SK-N-SH (cell line): ENCODE results near the gene PLCB1. TPM values are rescaled to one million over a fixed set of nuclear protein-coding genes. Genes with fewer than 3 reads are reported as not detected.

Experiments
- CTCF ChIA-PET: fragments of 300-600, 350-600 bp; formaldehyde crosslinking; extraction: SDS; loops from one replicate; lab custom pipeline; 2021; lab: Yijun Ruan, JAX
- POLR2A ChIA-PET: fragments of 350-600 bp; sonication (Branson Sonifier 250); formaldehyde crosslinking; extraction: SDS; loops from one replicate; lab custom pipeline; 2020; ENCODE audit warnings: antibody characterized with exemption, inconsistent platforms; lab: Yijun Ruan, JAX
- DNase-seq: peaks from one replicate; pipeline ENCODE4 v3.0.0; 2012
- H2AFZ ChIP-seq: fragments of 200-600 bp; sonication (generic); 2 replicates; pipeline ENCODE4 v1.8.1; 2016; ENCODE audit warnings: antibody characterized with exemption, mild to moderate bottlenecking, low read depth
- H3F3A ChIP-seq: fragments of 200-600 bp; sonication (generic); replicated peaks from 2 replicates; pipeline ENCODE3; 2016; ENCODE audit warnings: antibody characterized with exemption, mild to moderate bottlenecking; ENCODE audit not compliant: insufficient read depth
- H3K27ac ChIP-seq, 2 experiments: fragments of 200-500 bp in 1 of 2; fragments of 200-600 bp in 1 of 2; sonication (Bioruptor generic) in 1 of 2; sonication (generic), shearing (Covaris generic) in 1 of 2; 2 replicates each; pipeline versions ENCODE4 v1.5.1 to v1.6.1; 2014 to 2016; ENCODE audit warnings: low read depth in 2 of 2, inconsistent platforms in 1 of 2, low read length in 1 of 2, mild to moderate bottlenecking in 1 of 2, mixed read lengths in 1 of 2
- H3K27me3 ChIP-seq: fragments of 200-600 bp; sonication (generic), shearing (Covaris generic); 2 replicates; pipeline ENCODE4 v1.6.1; 2016; ENCODE audit warnings: mixed run types; ENCODE audit not compliant: insufficient read depth
- H3K36me3 ChIP-seq, 2 experiments: fragments of 200-500 bp in 1 of 2; fragments of 200-600 bp in 1 of 2; sonication (Bioruptor generic) in 1 of 2; sonication (generic) in 1 of 2; replicated peaks in 1 of 2; 2 replicates each; pipeline versions ENCODE3 to v1.5.1; 2014 to 2016; ENCODE audit warnings: low read length in 1 of 2, mild to moderate bottlenecking in 1 of 2; ENCODE audit not compliant: insufficient read depth in 2 of 2, control insufficient read depth in 1 of 2
- H3K4me1 ChIP-seq, 2 experiments: fragments of 200-500 bp in 1 of 2; fragments of 200-600 bp in 1 of 2; sonication (Bioruptor generic) in 1 of 2; sonication (generic), shearing (Covaris generic) in 1 of 2; 2 replicates each; pipeline versions ENCODE4 v1.5.1 to v1.6.1; 2014 to 2016; ENCODE audit warnings: low read depth in 1 of 2, low read length in 1 of 2, mixed run types in 1 of 2; ENCODE audit not compliant: insufficient read depth in 2 of 2, control insufficient read depth in 1 of 2
- H3K4me2 ChIP-seq: fragments of 200-600 bp; sonication (generic), shearing (Covaris generic); 2 replicates; pipeline ENCODE4 v1.6.1; 2017; ENCODE audit warnings: mixed run types
- H3K4me3 ChIP-seq, 2 experiments: fragments of 200-500 bp in 1 of 2; fragments of 200-600 bp in 1 of 2; sonication (Bioruptor generic) in 1 of 2; sonication (generic), shearing (Covaris generic) in 1 of 2; 2 replicates each; pipeline versions ENCODE4 v1.5.1 to v1.8.1; 2014 to 2016; ENCODE audit warnings: low read depth in 2 of 2, inconsistent platforms in 1 of 2, low read length in 1 of 2, mild to moderate bottlenecking in 1 of 2, mixed read lengths in 1 of 2, moderate library complexity in 1 of 2
- H3K79me2 ChIP-seq: fragments of 200-600 bp; sonication (generic); 2 replicates; pipeline ENCODE4 v1.8.1; 2017; ENCODE audit warnings: mild to moderate bottlenecking; ENCODE audit not compliant: insufficient read depth
- H3K9ac ChIP-seq: fragments of 200-600 bp; sonication (generic); 2 replicates; pipeline ENCODE4 v1.6.1; 2017; ENCODE audit warnings: mixed run types
- H3K9me2 ChIP-seq: fragments of 200-600 bp; sonication (generic); 2 replicates; pipeline ENCODE4 v1.6.1; 2017; ENCODE audit warnings: mixed run types
- H3K9me3 ChIP-seq: fragments of 200-600 bp; sonication (generic); 2 replicates; pipeline ENCODE4 v1.6.1; 2017; ENCODE audit warnings: mixed run types, mild to moderate bottlenecking, moderate library complexity
- H4K20me1 ChIP-seq: fragments of 200-600 bp; sonication (generic); 2 replicates; pipeline ENCODE4 v1.6.1; 2017; ENCODE audit warnings: mild to moderate bottlenecking, mixed run types; ENCODE audit not compliant: insufficient read depth
- CHD2 ChIP-seq: fragments of 150-350 bp; IDR thresholded peaks from 2 replicates; pipeline ENCODE4 v1.6.1; 2018; ENCODE audit warnings: low read length; ENCODE audit not compliant: partially characterized antibody
- EP300 ChIP-seq, 2 experiments: IDR thresholded peaks; 2 replicates each; pipeline versions ENCODE4 v1.4.0 to v1.6.1; 2012; ENCODE audit warnings: borderline replicate concordance in 1 of 2, low read depth in 1 of 2, low read length in 1 of 2
- EZH2phosphoT487 ChIP-seq: fragments of 200-600 bp; sonication (generic); IDR thresholded peaks from 2 replicates; pipeline ENCODE4 v1.6.1; 2017; ENCODE audit warnings: low read depth, mixed run types, mild to moderate bottlenecking, antibody characterized with exemption, moderate library complexity, borderline replicate concordance
- FOSL2 ChIP-seq: IDR thresholded peaks from 2 replicates; pipeline ENCODE4 v1.4.0; 2012; ENCODE audit warnings: low read depth, mild to moderate bottlenecking, moderate library complexity, borderline replicate concordance
- FOXJ3 ChIP-seq: sonication (generic); formaldehyde crosslinking; IDR thresholded peaks from 2 replicates; pipeline ENCODE4 v1.5.1; 2020; ENCODE audit warnings: mild to moderate bottlenecking, missing genetic modification reagents
- FOXM1 ChIP-seq: IDR thresholded peaks from 2 replicates; pipeline ENCODE4 v1.4.0; 2012; ENCODE audit warnings: low read depth, mild to moderate bottlenecking
- JUND ChIP-seq: IDR thresholded peaks from 2 replicates; pipeline ENCODE4 v1.4.0; 2012
- MEF2A ChIP-seq: IDR thresholded peaks from 2 replicates; pipeline ENCODE4 v1.4.0; 2012; ENCODE audit warnings: low read depth, borderline replicate concordance
- NRF1 ChIP-seq: IDR thresholded peaks from 2 replicates; pipeline ENCODE4 v1.6.1; 2012; ENCODE audit warnings: low read depth, mild to moderate bottlenecking, low read length
- POLR2AphosphoS5 ChIP-seq: IDR thresholded peaks from 2 replicates; pipeline ENCODE4 v1.6.1; 2012; ENCODE audit warnings: low read depth, low read length
- RAD21 ChIP-seq: IDR thresholded peaks from 2 replicates; pipeline ENCODE4 v1.6.1; 2012; ENCODE audit warnings: mild to moderate bottlenecking, low read length
- RCOR1 ChIP-seq: fragments of 150-350 bp; IDR thresholded peaks from 2 replicates; pipeline ENCODE4 v1.6.1; 2017; ENCODE audit warnings: antibody characterized with exemption, low read length
- SIN3A ChIP-seq: IDR thresholded peaks from 2 replicates; pipeline ENCODE4 v1.6.1; 2012; ENCODE audit warnings: low read depth, mild to moderate bottlenecking, low read length, moderate library complexity, borderline replicate concordance
- SMC3 ChIP-seq: IDR thresholded peaks from 2 replicates; pipeline ENCODE4 v1.6.1; 2012; ENCODE audit warnings: low read depth, low read length, improper control_type of control experiment
- TCF12 ChIP-seq: IDR thresholded peaks from 2 replicates; pipeline ENCODE4 v1.4.0; 2012
- USF2 ChIP-seq: fragments of 150-350 bp; IDR thresholded peaks from 2 replicates; pipeline ENCODE4 v1.6.1; 2017; ENCODE audit warnings: antibody characterized with exemption, low read length, low read depth, borderline replicate concordance
- YY1 ChIP-seq: IDR thresholded peaks from 2 replicates; pipeline ENCODE4 v1.4.0; 2012; ENCODE audit warnings: low read depth, mild to moderate bottlenecking
- WGBS: methylation state at CpG from one replicate; pipeline ENCODE4 v1.1.6; 2017; ENCODE audit warnings: low lambda C conversion rate; 5-methylcytosine and 5-hydroxymethylcytosine counted together
- polyA plus RNA-seq, 3 experiments: library from polyadenylated mRNA; depleted of rRNA; stranded (reverse); fragments of >200 nt; gene quantifications; 2 replicates each; pipeline ENCODE4 v1.2.3, GENCODE V29; 2012
- TF ChIP-seq, protein P1 (sequence below): IDR thresholded peaks from 2 replicates; pipeline ENCODE4 v1.6.1; 2012; ENCODE audit warnings: mild to moderate bottlenecking, low read depth, low read length, moderate library complexity
- TF ChIP-seq, protein P2 (sequence below): IDR thresholded peaks from 2 replicates; pipeline ENCODE4 v1.4.0; 2012; ENCODE audit warnings: low read depth
- TF ChIP-seq, protein P3 (sequence below): fragments of 150-350 bp; IDR thresholded peaks from 2 replicates; pipeline ENCODE4 v1.6.1; 2016; ENCODE audit warnings: mild to moderate bottlenecking, low read depth, low read length
- TF ChIP-seq, protein P4 (sequence below): IDR thresholded peaks from 2 replicates; pipeline ENCODE4; 2012
- TF ChIP-seq, protein P5 (sequence below): IDR thresholded peaks from 2 replicates; pipeline ENCODE4 v1.4.0; 2012; ENCODE audit warnings: low read depth, borderline replicate concordance

PLCB1 gene
- polyA plus RNA-seq, 1 of the 3 experiments (the other 2 are of a cell fraction) = 10.5 TPM

- Histone ChIP-seq H3F3A (no peaks in the 10 kb centered on the region), H4K20me1 (no peaks in the 10 kb centered on the region), H3K4me1 (peaks cover 6% of the 10 kb centered on the region in 2 experiments; a peak in 3 of 4 replicates), H3K4me3 (no peak overlapping the region), H3K79me2 (no peaks in the 10 kb centered on the region), H2AFZ (no peak overlapping the region), H3K9me2 (no peaks in the 10 kb centered on the region), H3K4me2 (no peak overlapping the region), H3K36me3 (no peaks in the 10 kb centered on the region), H3K27me3 (no peaks in the 10 kb centered on the region), H3K27ac (no peak overlapping the region), H3K9ac (no peak overlapping the region), H3K9me3 (no peaks in the 10 kb centered on the region)
- 50% methylated on average over 2 of the region's 2 CpGs for WGBS
- no peak for DNase-seq
- POLR2A ChIA-PET = no interaction called here
- CTCF ChIA-PET = interaction anchor here (1.6 kb wide), 1 partner anchor 14 kb away, joined by 5 read pairs; no protein-coding TSS in a partner anchor
- no peak for TF ChIP-seq POLR2AphosphoS5
- TF ChIP-seq TCF12 = no peak
- TF ChIP-seq FOXJ3 (CRISPR knock-in tag) = no peak
- no peak for TF ChIP-seq EZH2phosphoT487
- TF ChIP-seq NRF1 = no peak
- TF ChIP-seq SIN3A = no peak
- TF ChIP-seq, protein P1, sequence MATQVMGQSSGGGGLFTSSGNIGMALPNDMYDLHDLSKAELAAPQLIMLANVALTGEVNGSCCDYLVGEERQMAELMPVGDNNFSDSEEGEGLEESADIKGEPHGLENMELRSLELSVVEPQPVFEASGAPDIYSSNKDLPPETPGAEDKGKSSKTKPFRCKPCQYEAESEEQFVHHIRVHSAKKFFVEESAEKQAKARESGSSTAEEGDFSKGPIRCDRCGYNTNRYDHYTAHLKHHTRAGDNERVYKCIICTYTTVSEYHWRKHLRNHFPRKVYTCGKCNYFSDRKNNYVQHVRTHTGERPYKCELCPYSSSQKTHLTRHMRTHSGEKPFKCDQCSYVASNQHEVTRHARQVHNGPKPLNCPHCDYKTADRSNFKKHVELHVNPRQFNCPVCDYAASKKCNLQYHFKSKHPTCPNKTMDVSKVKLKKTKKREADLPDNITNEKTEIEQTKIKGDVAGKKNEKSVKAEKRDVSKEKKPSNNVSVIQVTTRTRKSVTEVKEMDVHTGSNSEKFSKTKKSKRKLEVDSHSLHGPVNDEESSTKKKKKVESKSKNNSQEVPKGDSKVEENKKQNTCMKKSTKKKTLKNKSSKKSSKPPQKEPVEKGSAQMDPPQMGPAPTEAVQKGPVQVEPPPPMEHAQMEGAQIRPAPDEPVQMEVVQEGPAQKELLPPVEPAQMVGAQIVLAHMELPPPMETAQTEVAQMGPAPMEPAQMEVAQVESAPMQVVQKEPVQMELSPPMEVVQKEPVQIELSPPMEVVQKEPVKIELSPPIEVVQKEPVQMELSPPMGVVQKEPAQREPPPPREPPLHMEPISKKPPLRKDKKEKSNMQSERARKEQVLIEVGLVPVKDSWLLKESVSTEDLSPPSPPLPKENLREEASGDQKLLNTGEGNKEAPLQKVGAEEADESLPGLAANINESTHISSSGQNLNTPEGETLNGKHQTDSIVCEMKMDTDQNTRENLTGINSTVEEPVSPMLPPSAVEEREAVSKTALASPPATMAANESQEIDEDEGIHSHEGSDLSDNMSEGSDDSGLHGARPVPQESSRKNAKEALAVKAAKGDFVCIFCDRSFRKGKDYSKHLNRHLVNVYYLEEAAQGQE = no peak
- TF ChIP-seq, protein P2, sequence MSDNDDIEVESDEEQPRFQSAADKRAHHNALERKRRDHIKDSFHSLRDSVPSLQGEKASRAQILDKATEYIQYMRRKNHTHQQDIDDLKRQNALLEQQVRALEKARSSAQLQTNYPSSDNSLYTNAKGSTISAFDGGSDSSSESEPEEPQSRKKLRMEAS = no peak
- TF ChIP-seq SMC3 = no peak
These were observed 344.0 kb downstream of the PLCB1 start for GRCh38 chr20:8476021-8476420.

DNA sequence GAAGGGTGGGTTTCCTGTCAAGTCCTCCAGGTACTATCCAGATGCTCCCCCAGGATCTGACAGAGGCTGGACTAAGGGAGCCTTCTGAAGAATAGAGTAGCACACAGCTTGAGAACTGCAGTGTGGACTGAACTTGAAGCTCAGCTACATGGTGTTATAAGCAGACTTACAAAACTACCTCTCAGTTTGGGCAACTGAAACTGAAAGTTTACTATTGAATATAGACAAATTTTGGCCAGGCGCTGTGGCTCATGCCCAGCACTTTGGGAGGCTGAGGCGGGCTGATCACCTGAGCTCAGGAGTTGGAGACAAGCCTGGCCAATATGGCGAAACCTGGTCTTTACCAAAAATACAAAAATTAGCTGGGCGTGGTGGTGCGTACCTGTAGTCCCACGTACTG lies 348.5 kb downstream of the PLCB1 start:
- WGBS = 85% methylated on average over 6 of the region's 6 CpGs
- Histone ChIP-seq H2AFZ (no peak overlapping the region), H3K9me2 (no peaks in the 10 kb centered on the region), H3K27me3 (no peaks in the 10 kb centered on the region), H3K4me1 (no peaks in the 10 kb centered on the region), H3K4me3 (no peak overlapping the region), H3K36me3 (peaks cover 0 to 2% of the 10 kb centered on the region in 2 experiments), H3K27ac (no peak overlapping the region), H3F3A (no peaks in the 10 kb centered on the region), H3K9me3 (no peaks in the 10 kb centered on the region), H3K4me2 (no peak overlapping the region), H3K9ac (no peak overlapping the region), H3K79me2 (no peaks in the 10 kb centered on the region), H4K20me1 (no peaks in the 10 kb centered on the region)
- ChIA-PET POLR2A (no interaction called here), CTCF (interaction anchor here (1.2 kb wide), 1 partner anchor 437 kb away, joined by 3 read pairs; no protein-coding TSS in a partner anchor)
- no peak for DNase-seq
- no peak for TF ChIP-seq FOXM1
- TF ChIP-seq TCF12 = no peak
- TF ChIP-seq EP300 (IDR thresholded peaks at IDR 0.05; ENCODE audit: borderline replicate concordance in 1 of 2, low read depth in 1 of 2, low read length in 1 of 2) = no peak
- TF ChIP-seq, protein P3, sequence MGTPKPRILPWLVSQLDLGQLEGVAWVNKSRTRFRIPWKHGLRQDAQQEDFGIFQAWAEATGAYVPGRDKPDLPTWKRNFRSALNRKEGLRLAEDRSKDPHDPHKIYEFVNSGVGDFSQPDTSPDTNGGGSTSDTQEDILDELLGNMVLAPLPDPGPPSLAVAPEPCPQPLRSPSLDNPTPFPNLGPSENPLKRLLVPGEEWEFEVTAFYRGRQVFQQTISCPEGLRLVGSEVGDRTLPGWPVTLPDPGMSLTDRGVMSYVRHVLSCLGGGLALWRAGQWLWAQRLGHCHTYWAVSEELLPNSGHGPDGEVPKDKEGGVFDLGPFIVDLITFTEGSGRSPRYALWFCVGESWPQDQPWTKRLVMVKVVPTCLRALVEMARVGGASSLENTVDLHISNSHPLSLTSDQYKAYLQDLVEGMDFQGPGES = no peak
- TF ChIP-seq USF2 = no peak
- TF ChIP-seq, protein P4, sequence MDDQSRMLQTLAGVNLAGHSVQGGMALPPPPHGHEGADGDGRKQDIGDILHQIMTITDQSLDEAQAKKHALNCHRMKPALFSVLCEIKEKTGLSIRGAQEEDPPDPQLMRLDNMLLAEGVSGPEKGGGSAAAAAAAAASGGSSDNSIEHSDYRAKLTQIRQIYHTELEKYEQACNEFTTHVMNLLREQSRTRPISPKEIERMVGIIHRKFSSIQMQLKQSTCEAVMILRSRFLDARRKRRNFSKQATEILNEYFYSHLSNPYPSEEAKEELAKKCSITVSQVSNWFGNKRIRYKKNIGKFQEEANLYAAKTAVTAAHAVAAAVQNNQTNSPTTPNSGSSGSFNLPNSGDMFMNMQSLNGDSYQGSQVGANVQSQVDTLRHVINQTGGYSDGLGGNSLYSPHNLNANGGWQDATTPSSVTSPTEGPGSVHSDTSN = no peak
- no peak for TF ChIP-seq RCOR1
- TF ChIP-seq RAD21 = no peak
- TF ChIP-seq, protein P5, sequence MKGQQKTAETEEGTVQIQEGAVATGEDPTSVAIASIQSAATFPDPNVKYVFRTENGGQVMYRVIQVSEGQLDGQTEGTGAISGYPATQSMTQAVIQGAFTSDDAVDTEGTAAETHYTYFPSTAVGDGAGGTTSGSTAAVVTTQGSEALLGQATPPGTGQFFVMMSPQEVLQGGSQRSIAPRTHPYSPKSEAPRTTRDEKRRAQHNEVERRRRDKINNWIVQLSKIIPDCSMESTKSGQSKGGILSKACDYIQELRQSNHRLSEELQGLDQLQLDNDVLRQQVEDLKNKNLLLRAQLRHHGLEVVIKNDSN = no peak
- no peak for TF ChIP-seq CHD2
- no peak for TF ChIP-seq JUND
- TF ChIP-seq YY1 = no peak
- TF ChIP-seq MEF2A = no peak
- TF ChIP-seq FOSL2 = no peak
